Neural crest cell (in vitro differentiated cells): ENCODE measurements around the gene SLC44A5. TPM values are rescaled to one million over a fixed set of nuclear protein-coding genes. Genes with fewer than 3 reads are reported as not detected.

Experiments
- DNase-seq: peaks from one replicate; pipeline ENCODE4 v3.0.0; 2021; ENCODE audit warnings: low read depth, mixed read lengths, low spot score
- H3K27ac Mint-ChIP-seq: one replicate; pipeline ENCODE4 v1.8.0; 2021; ENCODE audit warnings: mild to moderate bottlenecking, mixed read lengths; ENCODE audit not compliant: unreplicated experiment
- H3K27me3 Mint-ChIP-seq: 2 replicates; pipeline ENCODE4 v1.8.0; 2021; ENCODE audit warnings: low read depth, mild to moderate bottlenecking, mixed read lengths
- H3K36me3 Mint-ChIP-seq: 2 replicates; pipeline ENCODE4 v1.8.0; 2021; ENCODE audit warnings: low read depth, mild to moderate bottlenecking, mixed read lengths
- H3K4me1 Mint-ChIP-seq: 2 replicates; pipeline ENCODE4 v1.8.0; 2021; ENCODE audit warnings: mixed read lengths
- H3K4me3 Mint-ChIP-seq: one replicate; pipeline ENCODE4 v1.8.0; 2021; ENCODE audit warnings: mild to moderate bottlenecking, mixed read lengths
- H3K9me3 Mint-ChIP-seq: 2 replicates; pipeline ENCODE4 v1.8.0; 2021; ENCODE audit warnings: mixed read lengths
- CTCF ChIP-seq: fragments of 200-600 bp; sonication (generic); conservative IDR thresholded peaks from 2 replicates; pipeline ENCODE4 v1.5.0; 2021; ENCODE audit warnings: antibody characterized with exemption, mild to moderate bottlenecking
- total RNA-seq: library from RNA; stranded (reverse); gene quantifications from 2 replicates; pipeline ENCODE4 v1.2.1, GENCODE V29; 2021

The SLC44A5 gene
- total RNA-seq, 1 donor from 2014 or later = 9.7 TPM

GRCh38 chr1:75471252-75471651, 139.7 kb downstream of the SLC44A5 start:
- H3K4me1 Mint-ChIP-seq = peaks cover 5% of the 10 kb centered on the region
- H3K4me3 Mint-ChIP-seq = no peak overlapping the region
- TF ChIP-seq CTCF = no peak
- no peak for DNase-seq
- H3K36me3 Mint-ChIP-seq = no peaks in the 10 kb centered on the region
- H3K27ac Mint-ChIP-seq = no peak overlapping the region
- no peaks in the 10 kb centered on the region for H3K27me3 Mint-ChIP-seq
- peaks cover 2% of the 10 kb centered on the region for H3K9me3 Mint-ChIP-seq

GRCh38 chr1:75470448-75470847, 140.5 kb downstream of the SLC44A5 start:
- peaks cover 2% of the 10 kb centered on the region for H3K9me3 Mint-ChIP-seq
- TF ChIP-seq CTCF = no peak

GRCh38 chr1:75469586-75470173, 141.2 kb downstream of the SLC44A5 start:
- no peak for TF ChIP-seq CTCF
- H3K36me3 Mint-ChIP-seq = peaks cover 7% of the 10 kb centered on the region
- H3K9me3 Mint-ChIP-seq = peaks cover 2% of the 10 kb centered on the region
- no peak overlapping the region for H3K4me3 Mint-ChIP-seq
- no peaks in the 10 kb centered on the region for H3K4me1 Mint-ChIP-seq
- no peaks in the 10 kb centered on the region for H3K27me3 Mint-ChIP-seq
- no peak overlapping the region for H3K27ac Mint-ChIP-seq
- no peak for DNase-seq

More at GRCh38 chr1:75470448-75470847, 140.5 kb downstream of the SLC44A5 start:
- peaks cover 5% of the 10 kb centered on the region for H3K4me1 Mint-ChIP-seq
- DNase-seq = no peak
- no peak overlapping the region for H3K27ac Mint-ChIP-seq
- peaks cover 3% of the 10 kb centered on the region for H3K36me3 Mint-ChIP-seq
- no peak overlapping the region for H3K4me3 Mint-ChIP-seq
- H3K27me3 Mint-ChIP-seq = no peaks in the 10 kb centered on the region

- Mint-ChIP-seq H3K27me3 (no peaks in the 10 kb centered on the region), H3K27ac (no peak overlapping the region), H3K4me3 (no peak overlapping the region), H3K4me1 (no peaks in the 10 kb centered on the region), H3K9me3 (peaks cover 3% of the 10 kb centered on the region), H3K36me3 (peaks cover 16% of the 10 kb centered on the region)
- no peak for DNase-seq
- TF ChIP-seq CTCF = no peak
These were observed 149.0 kb downstream of the SLC44A5 start for GRCh38 chr1:75461808-75462325.

GRCh38 chr1:75449998-75450397, 160.9 kb downstream of the SLC44A5 start:
- Mint-ChIP-seq H3K36me3 (peaks cover 10% of the 10 kb centered on the region), H3K9me3 (peaks cover 5% of the 10 kb centered on the region), H3K4me1 (no peaks in the 10 kb centered on the region), H3K4me3 (no peak overlapping the region), H3K27me3 (no peaks in the 10 kb centered on the region), H3K27ac (no peak overlapping the region)
- TF ChIP-seq CTCF = no peak
- no peak for DNase-seq
